Gastroesophageal sphincter (tissue), 3 donors: ENCODE results near the gene MEGF11.

ENCODE experiments used
- EP300 ChIP-seq: sonication (generic); formaldehyde crosslinking; IDR thresholded peaks from one replicate; pipeline ENCODE4 v1.6.1; 2017; ENCODE audit warnings: antibody characterized with exemption, mild to moderate bottlenecking
- POLR2A ChIP-seq, 2 donors: fragments of 450-650 bp; IDR thresholded peaks; one replicate each; pipeline ENCODE4 v1.6.1; 2017; ENCODE audit warnings: antibody characterized with exemption in 2 of 2, mild to moderate bottlenecking in 2 of 2, moderate library complexity in 1 of 2
- POLR2AphosphoS5 ChIP-seq: sonication (generic); formaldehyde crosslinking; IDR thresholded peaks from one replicate; pipeline ENCODE4 v1.6.1; 2017; ENCODE audit warnings: antibody characterized with exemption
- TF ChIP-seq, protein P1 (sequence below), 4 experiments: fragments of 200-600 bp in 2 of 4; fragments of 450-650 bp in 2 of 4; sonication (generic) in 1 of 4; IDR thresholded peaks; one replicate each; pipeline ENCODE4 v1.5.1; 2017 to 2019; ENCODE audit warnings: antibody characterized with exemption in 4 of 4, mild to moderate bottlenecking in 2 of 4, moderate library complexity in 2 of 4

- TF ChIP-seq POLR2AphosphoS5 (no peak), EP300 (no peak), POLR2A (IDR thresholded peaks at IDR 0.05) (no peak)
- TF ChIP-seq, protein P1, sequence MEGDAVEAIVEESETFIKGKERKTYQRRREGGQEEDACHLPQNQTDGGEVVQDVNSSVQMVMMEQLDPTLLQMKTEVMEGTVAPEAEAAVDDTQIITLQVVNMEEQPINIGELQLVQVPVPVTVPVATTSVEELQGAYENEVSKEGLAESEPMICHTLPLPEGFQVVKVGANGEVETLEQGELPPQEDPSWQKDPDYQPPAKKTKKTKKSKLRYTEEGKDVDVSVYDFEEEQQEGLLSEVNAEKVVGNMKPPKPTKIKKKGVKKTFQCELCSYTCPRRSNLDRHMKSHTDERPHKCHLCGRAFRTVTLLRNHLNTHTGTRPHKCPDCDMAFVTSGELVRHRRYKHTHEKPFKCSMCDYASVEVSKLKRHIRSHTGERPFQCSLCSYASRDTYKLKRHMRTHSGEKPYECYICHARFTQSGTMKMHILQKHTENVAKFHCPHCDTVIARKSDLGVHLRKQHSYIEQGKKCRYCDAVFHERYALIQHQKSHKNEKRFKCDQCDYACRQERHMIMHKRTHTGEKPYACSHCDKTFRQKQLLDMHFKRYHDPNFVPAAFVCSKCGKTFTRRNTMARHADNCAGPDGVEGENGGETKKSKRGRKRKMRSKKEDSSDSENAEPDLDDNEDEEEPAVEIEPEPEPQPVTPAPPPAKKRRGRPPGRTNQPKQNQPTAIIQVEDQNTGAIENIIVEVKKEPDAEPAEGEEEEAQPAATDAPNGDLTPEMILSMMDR (IDR thresholded peaks at IDR 0.05), result no peak
Observed at GRCh38 chr15:66007663-66008262, 245.8 kb downstream of the MEGF11 start.
